GM23338 (cell line): ENCODE data around the gene ABCB8. TPM values are rescaled to one million over a fixed set of nuclear protein-coding genes. Genes with fewer than 3 reads are reported as not detected.

Experiments used
- ATAC-seq: fragments of 200-7000 bp; cut with Tn5 transposase; 3 replicates; pipeline ENCODE4 v1.9.1; 2020
- DNase-seq: peaks from one replicate; pipeline ENCODE4 v3.0.0-alpha.2; 2015; ENCODE audit warnings: low spot score
- H2AFZ ChIP-seq: fragments of 200-600 bp; sonication (generic); 2 replicates; pipeline ENCODE4 v1.8.0; 2016; ENCODE audit warnings: antibody characterized with exemption, mild to moderate bottlenecking, moderate library complexity
- H3F3A ChIP-seq: fragments of 200-600 bp; sonication (generic); replicated peaks from 2 replicates; pipeline ENCODE4 v1.8.0; 2017; ENCODE audit warnings: antibody characterized with exemption, mixed run types, low read depth
- H3K27ac ChIP-seq: fragments of 200-600 bp; sonication (generic); 2 replicates; pipeline ENCODE4 v1.6.1; 2016; ENCODE audit warnings: low read depth
- H3K27me3 ChIP-seq: fragments of 200-600 bp; sonication (generic); 2 replicates; pipeline ENCODE4 v1.8.0; 2016; ENCODE audit warnings: mild to moderate bottlenecking, mixed run types, moderate library complexity; ENCODE audit not compliant: insufficient read depth
- H3K36me3 ChIP-seq: fragments of 200-600 bp; sonication (generic); 2 replicates; pipeline ENCODE4 v1.8.0; 2016; ENCODE audit warnings: mild to moderate bottlenecking; ENCODE audit not compliant: insufficient read depth
- H3K4me1 ChIP-seq: fragments of 200-600 bp; sonication (generic); 2 replicates; pipeline ENCODE4 v1.8.0; 2016; ENCODE audit warnings: mild to moderate bottlenecking, moderate library complexity; ENCODE audit not compliant: insufficient read depth
- H3K4me2 ChIP-seq: fragments of 200-600 bp; sonication (generic); 2 replicates; pipeline ENCODE4 v1.7.1; 2017; ENCODE audit warnings: mixed run types
- H3K4me3 ChIP-seq: fragments of 200-600 bp; sonication (generic); 2 replicates; pipeline ENCODE4 v1.6.1; 2016; ENCODE audit warnings: mixed run types
- H3K79me2 ChIP-seq: fragments of 200-600 bp; sonication (generic); replicated peaks from 2 replicates; pipeline ENCODE4 v1.8.0; 2017; ENCODE audit warnings: mild to moderate bottlenecking; ENCODE audit not compliant: insufficient read depth
- H3K9me2 ChIP-seq: fragments of 200-600 bp; sonication (generic); 2 replicates; pipeline ENCODE4 v1.8.0; 2017; ENCODE audit not compliant: insufficient read depth
- H4K20me1 ChIP-seq: fragments of 200-600 bp; sonication (generic); replicated peaks from 2 replicates; pipeline ENCODE4 v1.8.0; 2017; ENCODE audit warnings: mild to moderate bottlenecking; ENCODE audit not compliant: insufficient read depth
- H3K27ac Mint-ChIP-seq: 2 replicates; pipeline ENCODE4 v1.8.0; 2020; ENCODE audit warnings: inconsistent platforms, mild to moderate bottlenecking, moderate library complexity, mixed read lengths
- H3K27me3 Mint-ChIP-seq: 3 replicates; pipeline ENCODE4 v1.8.0; 2022; ENCODE audit warnings: low read depth, mild to moderate bottlenecking, moderate library complexity, mixed read lengths, inconsistent platforms; ENCODE audit not compliant: insufficient read depth, poor library complexity
- H3K36me3 Mint-ChIP-seq: 3 replicates; pipeline ENCODE4 v1.8.0; 2021; ENCODE audit warnings: low read depth, mild to moderate bottlenecking, inconsistent platforms, moderate library complexity, mixed read lengths
- H3K4me1 Mint-ChIP-seq: 3 replicates; pipeline ENCODE4 v1.8.0; 2020; ENCODE audit warnings: mild to moderate bottlenecking, inconsistent platforms, mixed read lengths
- H3K4me3 Mint-ChIP-seq: 3 replicates; pipeline ENCODE4 v1.8.0; 2021; ENCODE audit warnings: moderate library complexity, mild to moderate bottlenecking, inconsistent platforms, mixed read lengths
- H3K9me3 Mint-ChIP-seq: 3 replicates; pipeline ENCODE4 v1.8.0; 2020; ENCODE audit warnings: moderate library complexity, mild to moderate bottlenecking, inconsistent platforms, mixed read lengths
- NANOG ChIP-seq: IDR thresholded peaks from 2 replicates; pipeline ENCODE4 v1.6.1; 2016; ENCODE audit warnings: antibody characterized with exemption, borderline replicate concordance
- STAT1 ChIP-seq: IDR thresholded peaks from one replicate; pipeline ENCODE4 v1.6.1; 2016; ENCODE audit warnings: antibody characterized with exemption; ENCODE audit not compliant: unreplicated experiment
- ZNF114 ChIP-seq: fragments of 250-450 bp; sonication (Bioruptor Pico); IDR thresholded peaks from 2 replicates; pipeline ENCODE4 v1.5.0; 2020; ENCODE audit warnings: mild to moderate bottlenecking, moderate library complexity
- polyA plus RNA-seq: library from polyadenylated mRNA; unstranded; fragments of >200 nt; fragmentation: Nextera tagmentation; extraction: Ambion mirVana; gene quantifications from 2 replicates; pipeline ENCODE4 v1.2.1, GENCODE V29; 2016
- total RNA-seq: library from RNA; depleted of rRNA; stranded (reverse); fragments of >200 nt; shearing (Covaris generic); gene quantifications from 2 replicates; pipeline ENCODE4 v1.2.3, GENCODE V29; 2014
- TF ChIP-seq, protein P1 (sequence below), 2 experiments: fragments of 200-600 bp in 1 of 2; sonication (generic) in 1 of 2; conservative IDR thresholded peaks; 2 replicates each; pipeline versions ENCODE4 v1.5.1 to v1.6.1; 2016 to 2017; ENCODE audit warnings: antibody characterized with exemption in 2 of 2, low read depth in 2 of 2, mild to moderate bottlenecking in 2 of 2, moderate library complexity in 1 of 2

The ABCB8 gene
- total and polyA plus RNA-seq, 2 experiments from 2014 or later = 11.4 to 27.1 TPM

DNA sequence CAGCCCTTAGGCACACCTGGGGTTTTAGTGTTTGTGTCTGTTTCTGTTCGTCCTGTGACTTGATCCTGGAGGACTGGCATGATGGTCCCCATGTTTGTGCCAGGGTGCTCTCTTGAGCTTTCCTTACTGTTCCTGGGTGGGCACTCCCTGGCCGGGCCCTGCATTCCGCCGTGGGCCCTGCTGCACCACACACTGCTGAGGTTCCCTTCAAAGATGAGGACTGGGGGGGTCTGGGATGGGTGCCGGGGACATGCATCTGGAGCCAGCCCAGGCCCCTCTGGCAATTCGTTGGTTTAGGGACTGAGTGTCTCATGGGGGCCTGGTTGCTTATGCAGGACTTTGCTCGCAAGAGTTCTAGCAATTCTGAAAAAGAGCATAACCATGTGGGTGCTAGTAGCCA, 62.8 kb downstream of the ABCB8 start:
- peaks cover 35% of the 10 kb centered on the region for H3K27me3 Mint-ChIP-seq
- no peak overlapping the region for H2AFZ ChIP-seq
- ATAC-seq = no peak
- H3K27me3 ChIP-seq = peaks cover 35% of the 10 kb centered on the region
- no peak overlapping the region for H3K4me3 ChIP-seq
- H3K36me3 ChIP-seq = no peaks in the 10 kb centered on the region
- no peak for DNase-seq
- peaks cover 38% of the 10 kb centered on the region for H3K4me1 Mint-ChIP-seq
- peaks cover 80% of the 10 kb centered on the region for H4K20me1 ChIP-seq
- peaks cover 17% of the 10 kb centered on the region for H3K36me3 Mint-ChIP-seq
- TF ChIP-seq STAT1 = no peak
- no peaks in the 10 kb centered on the region; the same call in 2 of the 3 replicates for H3K9me3 Mint-ChIP-seq
- H3K4me3 Mint-ChIP-seq = no peak overlapping the region; the same call in 2 of the 3 replicates
- H3F3A ChIP-seq = peaks cover 17% of the 10 kb centered on the region; the same call in 1 of the 2 replicates
- H3K27ac Mint-ChIP-seq = no peak overlapping the region
- H3K4me2 ChIP-seq = no peak overlapping the region
- no peak overlapping the region for H3K27ac ChIP-seq
- peaks cover 20% of the 10 kb centered on the region for H3K4me1 ChIP-seq
- H3K79me2 ChIP-seq = peaks cover 87% of the 10 kb centered on the region
- no peaks in the 10 kb centered on the region for H3K9me2 ChIP-seq

DNA sequence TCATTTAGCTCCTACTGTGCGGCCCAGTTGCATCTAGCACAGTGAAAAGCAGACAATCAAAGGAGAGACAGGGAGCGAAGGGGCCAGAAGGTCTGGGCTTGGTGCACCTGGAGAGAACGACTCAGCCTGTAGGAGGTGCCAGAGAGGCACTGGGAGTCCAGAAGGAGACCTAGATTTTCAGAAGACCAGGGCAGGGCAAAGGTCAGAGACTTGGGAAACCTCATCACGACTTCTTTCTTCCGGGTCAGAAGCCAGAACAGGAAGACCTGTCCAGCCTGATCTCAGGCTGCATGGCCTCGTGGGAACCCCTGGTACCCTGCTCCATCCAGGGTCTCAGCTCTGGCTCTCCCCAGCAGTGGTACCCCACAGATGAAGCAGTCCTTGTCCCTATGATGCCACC, 63.2 kb downstream of the ABCB8 start:
- Mint-ChIP-seq H3K27ac (no peak overlapping the region), H3K9me3 (no peaks in the 10 kb centered on the region; the same call in 2 of the 3 replicates), H3K4me1 (peaks cover 38% of the 10 kb centered on the region), H3K27me3 (peaks cover 36% of the 10 kb centered on the region), H3K4me3 (no peak overlapping the region; the same call in 2 of the 3 replicates), H3K36me3 (peaks cover 17% of the 10 kb centered on the region)
- Histone ChIP-seq H4K20me1 (peaks cover 80% of the 10 kb centered on the region), H3K4me2 (no peak overlapping the region), H3K36me3 (no peaks in the 10 kb centered on the region), H3F3A (peaks cover 17% of the 10 kb centered on the region; the same call in 1 of the 2 replicates), H3K4me1 (peaks cover 20% of the 10 kb centered on the region), H3K27me3 (peaks cover 35% of the 10 kb centered on the region), H3K9me2 (no peaks in the 10 kb centered on the region), H3K79me2 (peaks cover 92% of the 10 kb centered on the region), H3K27ac (no peak overlapping the region), H2AFZ (no peak overlapping the region), H3K4me3 (no peak overlapping the region)
- ATAC-seq = peak; percentile 34
- no peak for TF ChIP-seq ZNF114 (CRISPR knock-in tag)
- TF ChIP-seq NANOG = no peak
- TF ChIP-seq, protein P1, sequence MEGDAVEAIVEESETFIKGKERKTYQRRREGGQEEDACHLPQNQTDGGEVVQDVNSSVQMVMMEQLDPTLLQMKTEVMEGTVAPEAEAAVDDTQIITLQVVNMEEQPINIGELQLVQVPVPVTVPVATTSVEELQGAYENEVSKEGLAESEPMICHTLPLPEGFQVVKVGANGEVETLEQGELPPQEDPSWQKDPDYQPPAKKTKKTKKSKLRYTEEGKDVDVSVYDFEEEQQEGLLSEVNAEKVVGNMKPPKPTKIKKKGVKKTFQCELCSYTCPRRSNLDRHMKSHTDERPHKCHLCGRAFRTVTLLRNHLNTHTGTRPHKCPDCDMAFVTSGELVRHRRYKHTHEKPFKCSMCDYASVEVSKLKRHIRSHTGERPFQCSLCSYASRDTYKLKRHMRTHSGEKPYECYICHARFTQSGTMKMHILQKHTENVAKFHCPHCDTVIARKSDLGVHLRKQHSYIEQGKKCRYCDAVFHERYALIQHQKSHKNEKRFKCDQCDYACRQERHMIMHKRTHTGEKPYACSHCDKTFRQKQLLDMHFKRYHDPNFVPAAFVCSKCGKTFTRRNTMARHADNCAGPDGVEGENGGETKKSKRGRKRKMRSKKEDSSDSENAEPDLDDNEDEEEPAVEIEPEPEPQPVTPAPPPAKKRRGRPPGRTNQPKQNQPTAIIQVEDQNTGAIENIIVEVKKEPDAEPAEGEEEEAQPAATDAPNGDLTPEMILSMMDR (conservative IDR thresholded peaks at IDR 0.05; ENCODE audit: low read depth in 2 of 2) = peak; percentile 72 to 82
- peak; percentile 84 for DNase-seq

DNA sequence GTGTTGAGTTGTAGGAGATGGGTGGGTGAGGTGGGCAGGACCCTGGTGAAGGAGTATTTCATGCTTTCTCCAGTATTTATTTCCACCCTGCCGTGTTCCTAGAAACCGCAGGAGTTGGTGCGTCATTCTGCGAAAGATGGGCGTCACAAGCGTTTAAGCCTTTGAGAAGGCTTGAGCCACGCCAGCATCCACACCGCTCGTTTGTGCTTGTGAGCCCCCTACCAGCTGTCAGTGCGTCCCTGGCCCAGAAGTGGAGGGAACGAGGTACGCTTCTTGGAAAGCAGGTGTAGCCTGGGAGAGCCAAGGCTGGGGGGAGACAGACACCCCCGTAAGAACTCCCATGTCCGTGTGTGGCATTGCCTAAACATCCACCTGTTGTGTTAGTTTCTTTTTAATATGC, 63.7 kb downstream of the ABCB8 start:
- no peak for TF ChIP-seq STAT1
- H4K20me1 ChIP-seq = peaks cover 80% of the 10 kb centered on the region
- no peaks in the 10 kb centered on the region for H3K9me2 ChIP-seq
- Mint-ChIP-seq H3K27ac (no peak overlapping the region), H3K4me3 (no peak overlapping the region), H3K9me3 (no peaks in the 10 kb centered on the region; the same call in 2 of the 3 replicates), H3K36me3 (peaks cover 17% of the 10 kb centered on the region), H3K27me3 (peaks cover 36% of the 10 kb centered on the region), H3K4me1 (peaks cover 38% of the 10 kb centered on the region)
- DNase-seq (no peak), ATAC-seq (no peak)
- no peak overlapping the region for H2AFZ ChIP-seq
- H3K4me2 ChIP-seq = no peak overlapping the region
- no peaks in the 10 kb centered on the region for H3K36me3 ChIP-seq
- no peak overlapping the region for H3K4me3 ChIP-seq
- H3K27ac ChIP-seq = no peak overlapping the region
- H3F3A ChIP-seq = peaks cover 17% of the 10 kb centered on the region; the same call in 1 of the 2 replicates
- H3K79me2 ChIP-seq = peaks cover 97% of the 10 kb centered on the region
- H3K4me1 ChIP-seq = peaks cover 20% of the 10 kb centered on the region
- peaks cover 32% of the 10 kb centered on the region for H3K27me3 ChIP-seq
